Left lung (tissue), 10 donors: ENCODE measurements around the gene UROD. TPM values are rescaled to one million over a fixed set of nuclear protein-coding genes. Genes with fewer than 3 reads are reported as not detected.

Experiments
- ATAC-seq: fragments of 200-7000 bp; cut with Tn5 transposase; one replicate; pipeline ENCODE4 v1.9.1; 2020; ENCODE audit warnings: moderate library complexity
- DNase-seq, 4 donors: peaks; one replicate each; pipeline ENCODE4 v3.0.0-alpha.2; 2013 to 2020
- H3K27ac ChIP-seq, 2 donors: fragments of 200-600 bp; sonication (generic) in 1 of 2; one replicate each; pipeline versions ENCODE4 v1.5.0 to v1.8.0; 2020 to 2021
- H3K27me3 ChIP-seq, 2 donors: fragments of 200-600 bp; sonication (generic) in 1 of 2; one replicate each; pipeline versions ENCODE4 v1.5.0 to v1.8.0; 2020 to 2021
- H3K36me3 ChIP-seq, 2 donors: fragments of 200-600 bp; sonication (generic) in 1 of 2; one replicate each; pipeline versions ENCODE4 v1.5.0 to v1.8.0; 2020 to 2021
- H3K4me1 ChIP-seq, 2 donors: fragments of 200-600 bp; one replicate each; pipeline ENCODE4 v1.8.0; 2021
- H3K4me3 ChIP-seq, 2 donors: fragments of 200-600 bp; sonication (generic) in 1 of 2; one replicate each; pipeline versions ENCODE4 v1.5.0 to v1.8.0; 2020 to 2021; ENCODE audit warnings: mild to moderate bottlenecking in 1 of 2
- H3K9me3 ChIP-seq, 2 donors: fragments of 200-600 bp; sonication (generic) in 1 of 2; one replicate each; pipeline versions ENCODE4 v1.5.0 to v1.8.0; 2020 to 2021
- intact Hi-C, 2 donors: fragments of 100-400 bp; cut with DNase I; formaldehyde crosslinking; loops; one replicate each; pipeline versions ENCODE4 v1.11.2 to v1.14.2; 2022
- polyA plus RNA-seq, 6 donors: library from polyadenylated mRNA; unstranded; fragments of 120-200 nt; gene quantifications; one replicate each; pipeline ENCODE4 v1.2.1, GENCODE V29; 2013; ENCODE audit not compliant: insufficient read length in 6 of 6
- total RNA-seq, 2 donors: library from RNA; stranded (reverse); fragmentation: NEBNext Ultra II Directional; extraction: Animal tissue kit (Norgen Biotek cat#: 25700); gene quantifications; one replicate each; pipeline ENCODE4 v1.2.1, GENCODE V29; 2021
- TF ChIP-seq, protein P1 (sequence below), 2 donors: fragments of 200-600 bp; sonication (generic) in 1 of 2; IDR thresholded peaks; one replicate each; pipeline versions ENCODE4 v1.5.0 to v1.8.0; 2021; ENCODE audit warnings: antibody characterized with exemption in 2 of 2
- donor health status: DM: no; HTN: yes; CAD: no.
- donor health status: DM: no; HTN: no; CAD: no.

UROD gene
- total and polyA plus RNA-seq, 8 donors, result 65.2 to 102 (median 89.8) TPM

DNA sequence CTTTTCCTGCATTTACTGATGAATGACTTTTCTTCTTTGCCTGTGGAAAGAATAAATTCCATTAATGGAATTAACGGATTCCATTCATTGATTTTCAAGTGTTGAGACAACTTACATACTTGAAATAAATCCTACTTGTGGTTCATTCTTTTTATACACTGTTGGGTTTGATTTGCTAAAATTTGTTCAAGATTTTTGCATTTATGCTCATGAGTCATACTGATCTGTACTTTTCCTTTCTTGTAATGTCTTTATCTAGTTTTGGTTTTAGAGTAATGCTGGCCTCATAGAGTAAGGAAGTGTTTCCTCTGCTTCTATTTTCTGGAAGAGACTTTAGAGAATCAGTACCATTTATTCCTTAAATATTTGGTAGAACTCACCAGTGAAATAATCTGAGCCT, 14.4 kb downstream of the UROD start:
- H3K27me3 ChIP-seq, result no peaks in the 10 kb centered on the region
- DNase-seq (no peak), ATAC-seq (no peak)
- H3K4me1 ChIP-seq, result no peaks in the 10 kb centered on the region
- H3K9me3 ChIP-seq, result no peaks in the 10 kb centered on the region
- no peak overlapping the region for H3K4me3 ChIP-seq
- TF ChIP-seq, protein P1, sequence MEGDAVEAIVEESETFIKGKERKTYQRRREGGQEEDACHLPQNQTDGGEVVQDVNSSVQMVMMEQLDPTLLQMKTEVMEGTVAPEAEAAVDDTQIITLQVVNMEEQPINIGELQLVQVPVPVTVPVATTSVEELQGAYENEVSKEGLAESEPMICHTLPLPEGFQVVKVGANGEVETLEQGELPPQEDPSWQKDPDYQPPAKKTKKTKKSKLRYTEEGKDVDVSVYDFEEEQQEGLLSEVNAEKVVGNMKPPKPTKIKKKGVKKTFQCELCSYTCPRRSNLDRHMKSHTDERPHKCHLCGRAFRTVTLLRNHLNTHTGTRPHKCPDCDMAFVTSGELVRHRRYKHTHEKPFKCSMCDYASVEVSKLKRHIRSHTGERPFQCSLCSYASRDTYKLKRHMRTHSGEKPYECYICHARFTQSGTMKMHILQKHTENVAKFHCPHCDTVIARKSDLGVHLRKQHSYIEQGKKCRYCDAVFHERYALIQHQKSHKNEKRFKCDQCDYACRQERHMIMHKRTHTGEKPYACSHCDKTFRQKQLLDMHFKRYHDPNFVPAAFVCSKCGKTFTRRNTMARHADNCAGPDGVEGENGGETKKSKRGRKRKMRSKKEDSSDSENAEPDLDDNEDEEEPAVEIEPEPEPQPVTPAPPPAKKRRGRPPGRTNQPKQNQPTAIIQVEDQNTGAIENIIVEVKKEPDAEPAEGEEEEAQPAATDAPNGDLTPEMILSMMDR (IDR thresholded peaks at IDR 0.05), result no peak
- H3K27ac ChIP-seq, result no peak overlapping the region
- H3K36me3 ChIP-seq, result no peaks in the 10 kb centered on the region
- intact Hi-C loops, result no loop called here

DNA sequence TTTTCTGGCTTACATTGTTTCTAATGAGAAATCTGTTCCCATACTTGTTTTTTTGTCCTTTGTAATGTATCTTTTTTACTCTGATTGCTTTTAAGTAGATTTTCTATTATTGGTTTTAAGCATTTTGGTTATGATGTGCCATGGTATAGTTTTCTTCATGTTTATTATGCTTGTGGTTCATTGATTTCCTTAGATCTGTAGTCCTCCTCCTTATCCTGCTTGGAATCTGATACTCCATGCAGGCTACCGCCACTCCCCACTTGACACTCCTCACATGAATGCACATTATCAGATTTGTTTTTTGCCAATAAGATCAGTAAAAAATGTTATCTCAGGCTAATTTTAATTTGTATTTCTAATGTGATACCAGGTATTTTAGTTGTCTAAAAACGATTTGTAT, 20.8 kb downstream of the UROD start:
- Histone ChIP-seq H3K4me3 (no peak overlapping the region), H3K4me1 (no peaks in the 10 kb centered on the region), H3K27me3 (no peaks in the 10 kb centered on the region), H3K9me3 (no peaks in the 10 kb centered on the region), H3K36me3 (no peaks in the 10 kb centered on the region), H3K27ac (no peak overlapping the region)
- ATAC-seq (no peak), DNase-seq (no peak)
- intact Hi-C loops, result no loop called here
- TF ChIP-seq, protein P1 (IDR thresholded peaks at IDR 0.05), result no peak

DNA sequence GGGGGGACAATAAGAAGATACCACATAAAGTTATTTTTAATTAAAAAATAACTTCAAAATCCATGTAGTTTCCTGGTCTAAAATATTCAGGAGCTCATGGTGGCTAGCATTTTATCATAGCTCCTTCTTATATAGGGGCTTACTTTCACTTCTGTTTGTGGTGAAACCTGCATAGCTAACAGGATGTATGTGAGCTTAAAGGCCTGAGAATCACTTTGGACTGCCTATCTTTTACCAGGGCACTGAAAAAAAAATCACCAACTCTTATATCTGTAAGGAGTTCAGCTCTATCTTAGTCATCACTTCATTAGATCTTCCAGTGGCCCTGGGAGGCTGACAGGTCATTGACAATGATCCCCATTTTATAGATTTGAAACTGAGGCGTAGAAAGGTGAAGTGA, 21.3 kb downstream of the UROD start:
- ATAC-seq, result no peak
- Histone ChIP-seq H3K9me3 (no peaks in the 10 kb centered on the region), H3K27ac (no peak overlapping the region), H3K4me1 (no peaks in the 10 kb centered on the region), H3K36me3 (no peaks in the 10 kb centered on the region), H3K4me3 (no peak overlapping the region), H3K27me3 (no peaks in the 10 kb centered on the region)
- intact Hi-C loops, result no loop called here
- TF ChIP-seq, protein P1 (IDR thresholded peaks at IDR 0.05), result no peak
- no peak for DNase-seq

DNA sequence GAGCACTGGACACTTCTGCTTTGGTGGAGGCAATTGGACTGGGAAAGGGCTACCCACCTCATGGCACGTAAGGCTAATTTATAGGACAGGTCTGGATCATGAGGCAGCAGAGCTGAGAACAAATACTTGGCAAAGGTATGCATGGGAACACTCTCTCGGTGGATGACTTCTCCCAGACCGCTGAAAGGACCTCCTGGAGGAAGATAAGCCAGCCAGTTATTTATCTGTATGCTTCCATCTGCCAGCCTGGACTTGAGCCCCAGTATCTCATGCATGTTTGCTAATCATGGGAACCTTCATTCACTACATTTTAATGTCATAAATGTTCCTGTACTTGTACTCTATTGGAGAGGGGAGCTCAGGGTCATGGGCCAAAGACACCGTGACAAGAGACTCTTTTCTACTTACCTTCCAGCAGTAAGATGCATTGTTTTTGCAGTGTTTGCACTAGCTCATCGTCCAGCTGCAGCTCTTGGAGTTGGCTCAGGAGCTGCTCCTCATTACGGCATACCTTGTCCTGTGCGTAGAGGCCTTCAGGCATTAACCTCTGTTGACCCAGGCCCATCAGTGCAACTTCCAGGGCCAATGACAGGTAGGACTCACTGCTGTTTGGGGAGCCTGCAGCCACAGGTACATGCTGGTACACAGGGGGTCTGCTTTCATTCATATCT, 23.7 kb downstream of the UROD start:
- Histone ChIP-seq H3K27ac (no peak overlapping the region), H3K4me1 (no peaks in the 10 kb centered on the region), H3K4me3 (no peak overlapping the region), H3K36me3 (no peaks in the 10 kb centered on the region), H3K9me3 (no peaks in the 10 kb centered on the region), H3K27me3 (no peaks in the 10 kb centered on the region)
- TF ChIP-seq, protein P1 (IDR thresholded peaks at IDR 0.05), result no peak
- intact Hi-C loops, result no loop called here
- DNase-seq, result no peak
- ATAC-seq, result no peak

DNA sequence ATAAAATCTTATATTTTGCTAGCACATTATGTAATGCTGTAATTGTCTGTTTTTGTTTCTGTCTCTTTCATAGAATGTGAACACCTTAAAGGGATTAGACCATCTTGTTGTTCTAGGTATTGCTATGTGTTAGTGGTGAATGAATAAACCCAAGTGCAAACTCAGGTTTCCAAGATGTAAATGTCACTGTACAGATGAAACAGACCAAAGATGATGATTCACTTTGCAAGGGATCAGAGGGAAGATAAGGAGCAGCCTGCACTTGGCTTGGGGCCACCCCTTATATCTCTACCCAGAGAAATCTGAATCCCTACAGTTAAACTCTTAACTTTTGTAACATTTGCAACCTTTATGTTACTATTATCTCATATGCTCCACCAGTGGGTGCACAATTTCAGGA, 25.4 kb downstream of the UROD start:
- Histone ChIP-seq H3K4me1 (no peaks in the 10 kb centered on the region), H3K9me3 (no peaks in the 10 kb centered on the region), H3K36me3 (no peaks in the 10 kb centered on the region), H3K27me3 (no peaks in the 10 kb centered on the region), H3K4me3 (no peak overlapping the region), H3K27ac (no peak overlapping the region)
- intact Hi-C loops, result no loop called here
- TF ChIP-seq, protein P1 (IDR thresholded peaks at IDR 0.05), result no peak
- no peak for ATAC-seq
- no peak for DNase-seq
